Muscle of arm (tissue), 12 donors: ENCODE results near the gene KRT3. TPM values are rescaled to one million over a fixed set of nuclear protein-coding genes. Genes with fewer than 3 reads are reported as not detected.

Source experiments
- DNase-seq: peaks from one replicate; pipeline ENCODE4 v3.0.0-alpha.2; 2013
- polyA plus RNA-seq, 12 donors: library from polyadenylated mRNA; unstranded; fragments of 120-200 nt; gene quantifications; one replicate each; pipeline ENCODE4 v1.2.1, GENCODE V29; 2013; ENCODE audit not compliant: insufficient read length in 12 of 12

Gene KRT3
- polyA plus RNA-seq, 12 donors, result 0.31 to 0.77 TPM; not detected in 10

DNA sequence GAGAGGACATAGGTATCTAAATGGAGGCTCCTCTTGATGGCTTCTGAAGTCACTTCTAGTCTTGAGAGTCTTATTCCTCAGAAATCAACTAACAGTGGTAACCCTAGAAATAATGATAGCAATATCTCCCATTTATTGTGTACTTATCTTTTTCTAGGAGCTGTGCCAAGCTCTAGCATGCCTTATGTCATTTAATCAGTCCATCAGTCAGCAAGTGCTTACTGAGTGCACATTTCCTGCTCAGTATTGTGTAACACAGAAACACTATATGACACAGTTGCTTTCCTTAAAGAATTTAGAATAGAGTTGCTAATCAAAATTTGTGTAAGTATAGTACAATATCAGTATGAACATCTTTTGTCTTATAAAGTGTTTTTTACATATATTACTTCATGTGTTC is 55.3 kb downstream of the KRT3 start:
- no peak for DNase-seq

DNA sequence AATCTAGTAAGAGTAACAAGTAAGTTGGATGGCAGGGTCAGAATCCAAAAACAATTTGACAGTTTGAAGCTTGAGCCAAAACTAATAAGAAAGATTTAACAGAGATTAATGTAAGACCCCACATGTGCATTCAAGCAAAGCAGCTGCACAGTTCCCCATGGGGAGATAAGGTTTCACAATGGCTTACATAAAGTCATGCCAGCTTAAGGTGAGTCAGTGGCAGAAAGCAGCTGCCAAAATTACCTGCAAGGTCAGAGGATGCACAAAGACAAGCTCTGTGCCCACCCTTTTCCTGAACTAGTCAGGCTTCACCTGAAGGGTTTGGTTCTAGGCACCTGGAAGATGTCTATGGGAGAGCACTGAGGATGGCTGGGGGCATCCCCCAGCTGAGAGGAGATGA is 56.0 kb downstream of the KRT3 start:
- DNase-seq, result no peak

Other genes with a start within 250 kb of the KRT3 start
- gene KRT71, start 243.0 kb downstream of the KRT3 start, polyA plus RNA-seq, result under 1 TPM in 2 of 12 donors, not detected in 10; 0.08 TPM
- under 1 TPM in 3 of 12 donors, not detected in 9; 0.15 to 0.25 (median 0.21) TPM for gene KRT74, start 222.3 kb downstream of the KRT3 start, polyA plus RNA-seq
- gene KRT72, start 194.7 kb downstream of the KRT3 start, polyA plus RNA-seq, result under 1 TPM in 3 of 12 donors, not detected in 9; 0.11 to 0.26 (median 0.12) TPM
- gene KRT73, start 177.6 kb downstream of the KRT3 start, polyA plus RNA-seq, result under 1 TPM in 2 of 12 donors, not detected in 10; 0.05 to 0.15 TPM
- gene KRT2, start 143.9 kb downstream of the KRT3 start, polyA plus RNA-seq, result under 1 TPM in 3 of 12 donors, not detected in 9; 0.58 to 0.75 (median 0.61) TPM
- 1,000 to 10,000 TPM in 1 of 12 donors, 100 to 1,000 TPM in 2, 1 to 10 TPM in 2, under 1 TPM in 5, not detected in 2; 0.17 to 1,255 (median 2.6) TPM for gene KRT1, start 115.7 kb downstream of the KRT3 start, polyA plus RNA-seq
- gene KRT77, start 92.6 kb downstream of the KRT3 start, polyA plus RNA-seq, result 1 to 10 TPM in 2 of 12 donors, under 1 TPM in 3, not detected in 7; 0.04 to 4.6 (median 0.60) TPM
- not detected for gene KRT76, start 18.8 kb downstream of the KRT3 start, polyA plus RNA-seq
- gene KRT4, start 18.0 kb upstream of the KRT3 start, polyA plus RNA-seq, result 100 to 1,000 TPM in 3 of 12 donors, 10 to 100 TPM in 1, 1 to 10 TPM in 1, under 1 TPM in 1, not detected in 6; 0.23 to 677 (median 88.5) TPM
- under 1 TPM in 1 of 12 donors, not detected in 11; 0.11 TPM for gene KRT79, start 38.2 kb upstream of the KRT3 start, polyA plus RNA-seq
- gene KRT78, start 52.9 kb upstream of the KRT3 start, polyA plus RNA-seq, result 10 to 100 TPM in 1 of 12 donors, 1 to 10 TPM in 2, under 1 TPM in 2, not detected in 7; 0.08 to 12.6 (median 2.4) TPM
- gene KRT8, start 109.0 kb upstream of the KRT3 start, polyA plus RNA-seq, result 100 to 1,000 TPM in 1 of 12 donors, 10 to 100 TPM in 3, 1 to 10 TPM in 7, not detected in 1; 2.2 to 208 (median 3.1) TPM
- gene KRT18, start 153.0 kb upstream of the KRT3 start, polyA plus RNA-seq, result 10 to 100 TPM in 3 of 12 donors, 1 to 10 TPM in 8, not detected in 1; 2.5 to 92.0 (median 5.5) TPM
- gene EIF4B, start 210.3 kb upstream of the KRT3 start, polyA plus RNA-seq, result 100 to 1,000 TPM; 256 to 501 (median 413) TPM